Cortex of kidney (tissue), 1 donor: Measurements from ENCODE around the gene KRT16.
"Not testable (repeated sequence)": the region's sequence is repeated elsewhere in the genome, so short reads cannot be mapped to it uniquely, and the experiment has no call there.

Experiments
- DNase-seq: peaks from one replicate; lab custom pipeline; 2025; lab: John Stamatoyannopoulos, UW

Gene KRT16

GRCh38 chr17:41628073-41628370 lies 15.5 kb upstream of the KRT16 start:
- not testable (repeated sequence) for DNase-seq

- no peak for DNase-seq
Observed at GRCh38 chr17:41627316-41628072, 14.9 kb upstream of the KRT16 start.

DNA sequence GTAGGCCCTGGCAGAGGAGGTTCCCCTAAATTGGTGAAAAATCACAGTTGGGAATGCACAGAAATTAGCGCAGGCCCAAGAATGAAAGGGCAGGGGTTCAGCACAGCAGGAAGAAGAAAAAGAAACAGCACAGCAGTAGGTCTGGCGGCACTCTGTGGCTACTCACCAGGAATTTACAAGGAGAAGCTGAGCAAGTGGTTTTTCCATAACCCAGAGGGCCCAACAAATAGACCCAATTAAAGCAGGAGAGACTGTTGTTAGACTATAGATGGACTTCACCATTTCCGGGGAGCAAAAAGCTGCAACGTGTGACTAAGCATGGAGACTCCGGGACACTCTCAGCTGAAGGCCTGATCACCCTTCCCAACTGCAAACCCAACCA lies 14.3 kb upstream of the KRT16 start:
- not testable (repeated sequence) for DNase-seq

GRCh38 chr17:41626028-41626913 lies 13.7 kb upstream of the KRT16 start:
- not testable (repeated sequence) for DNase-seq

GRCh38 chr17:41625602-41626001 lies 13.0 kb upstream of the KRT16 start:
- DNase-seq, result no peak

- DNase-seq, result no peak
Observed at GRCh38 chr17:41624208-41625101, 11.9 kb upstream of the KRT16 start, which contains the start of gene KRT17. KRT17 (minus strand) TSS chr17:41624575; CDS start chr17:41624509, 66 bp downstream.

GRCh38 chr17:41623184-41623861 lies 10.8 kb upstream of the KRT16 start:
- not testable (repeated sequence) for DNase-seq

DNA sequence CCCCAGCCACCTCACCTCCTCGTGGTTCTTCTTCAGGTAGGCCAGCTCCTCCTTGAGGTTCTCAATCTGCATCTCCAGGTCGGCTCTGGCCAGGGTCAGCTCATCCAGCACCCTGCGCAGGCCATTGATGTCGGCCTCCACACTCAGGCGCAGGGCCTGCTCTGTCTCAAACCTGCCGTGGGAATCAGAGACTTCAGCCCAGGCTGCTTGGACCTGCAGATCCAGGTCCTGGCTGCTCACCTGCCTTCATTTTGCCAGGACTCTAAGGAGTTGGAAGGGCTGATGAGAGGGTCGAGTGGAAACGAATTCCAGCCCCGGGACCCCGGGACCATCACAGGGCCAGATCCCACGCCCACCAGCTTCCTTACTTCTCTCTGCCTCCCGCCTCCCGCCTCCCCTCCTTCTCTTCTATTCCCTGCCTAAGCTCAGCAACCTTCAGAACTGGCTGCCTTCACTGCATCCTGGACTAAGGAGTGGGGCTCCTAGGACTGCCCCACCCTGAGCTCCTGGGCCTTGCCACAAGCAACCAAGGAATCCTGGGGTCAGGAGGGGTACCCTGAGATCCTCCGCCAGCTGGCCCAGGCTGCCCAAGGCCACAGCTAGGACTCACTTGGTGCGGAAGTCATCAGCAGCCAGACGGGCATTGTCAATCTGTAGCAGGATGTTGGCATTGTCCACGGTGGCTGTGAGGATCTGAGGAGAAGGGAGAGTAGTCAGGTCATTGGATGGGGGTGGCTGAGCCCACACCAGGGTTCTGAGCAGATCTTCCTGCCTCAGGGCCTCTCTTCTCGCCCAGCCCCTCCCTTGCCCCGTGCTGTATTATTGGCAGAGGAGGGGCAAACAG lies 10.0 kb upstream of the KRT16 start:
- DNase-seq, result not testable (repeated sequence)

GRCh38 chr17:41621916-41622315 lies 9.3 kb upstream of the KRT16 start:
- DNase-seq, result no peak

- DNase-seq, result not testable (repeated sequence)
Observed at GRCh38 chr17:41621435-41621817, 8.9 kb upstream of the KRT16 start.

GRCh38 chr17:41620583-41621434 lies 8.2 kb upstream of the KRT16 start:
- DNase-seq, result no peak

DNA sequence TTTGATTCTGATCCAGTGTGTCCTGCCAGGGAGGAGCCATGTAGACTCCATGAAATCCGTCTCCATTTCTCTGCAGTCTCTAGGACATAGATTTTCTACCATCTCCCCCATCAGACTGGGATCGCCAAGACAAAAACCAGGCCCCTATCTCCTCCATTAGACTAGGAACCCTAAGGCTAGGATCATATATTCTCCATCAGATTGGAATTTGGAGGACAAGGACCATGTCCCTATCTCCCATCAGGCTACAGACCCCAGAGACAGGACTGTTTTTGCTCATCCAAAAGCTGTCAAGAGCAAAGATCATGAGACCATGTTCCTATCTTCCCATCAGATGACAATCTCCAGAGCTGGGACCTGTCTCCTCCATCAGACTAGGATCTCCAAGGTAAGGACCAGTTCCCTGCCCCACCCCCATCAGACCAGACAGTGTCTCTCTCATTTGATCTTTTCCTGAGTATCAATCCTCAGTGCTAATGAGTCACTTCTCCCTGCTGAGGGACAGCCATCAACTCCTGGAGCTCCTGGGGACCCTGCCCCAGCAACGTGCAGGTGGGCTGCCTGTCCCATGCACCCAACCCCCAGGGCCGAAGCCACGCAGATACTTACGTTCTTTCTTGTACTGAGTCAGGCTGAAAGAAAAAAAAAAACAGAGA lies 7.5 kb upstream of the KRT16 start:
- not testable (repeated sequence) for DNase-seq

- no peak for DNase-seq
Observed at GRCh38 chr17:41619036-41619926, 6.7 kb upstream of the KRT16 start.

DNA sequence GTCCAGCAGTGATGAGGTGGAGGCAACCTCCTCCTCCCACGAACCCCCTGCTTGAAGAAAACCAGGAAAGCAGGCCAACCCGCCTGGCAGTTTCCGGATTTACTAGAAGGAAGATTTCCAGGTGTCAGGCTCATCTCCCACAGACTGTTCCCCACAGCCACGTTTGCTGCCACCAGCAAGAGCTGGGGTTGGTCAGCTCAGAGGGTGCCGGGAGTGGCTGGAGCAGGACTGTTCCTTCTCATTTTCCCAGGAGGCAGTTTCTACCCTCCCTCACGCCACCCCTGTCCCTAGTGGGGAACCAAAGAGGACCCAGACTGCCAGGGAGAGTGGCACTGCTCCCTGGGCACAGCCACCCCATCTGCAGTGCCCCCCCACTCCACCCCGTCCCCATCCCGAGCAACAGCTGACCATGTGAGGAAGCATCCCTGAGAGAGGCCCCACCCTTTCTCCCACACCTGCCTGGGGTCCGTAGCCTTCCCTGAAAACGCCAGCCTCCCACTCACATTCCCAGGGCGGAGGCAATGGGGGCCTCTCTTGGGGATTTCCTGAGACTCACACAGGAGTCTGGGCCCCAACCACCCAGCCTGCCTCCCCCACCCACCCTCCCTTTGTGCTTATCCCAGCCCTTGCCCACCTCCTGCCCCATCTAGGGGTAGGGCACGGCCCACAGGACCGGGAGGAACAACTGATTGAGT lies 5.9 kb upstream of the KRT16 start:
- DNase-seq, result no peak

DNA sequence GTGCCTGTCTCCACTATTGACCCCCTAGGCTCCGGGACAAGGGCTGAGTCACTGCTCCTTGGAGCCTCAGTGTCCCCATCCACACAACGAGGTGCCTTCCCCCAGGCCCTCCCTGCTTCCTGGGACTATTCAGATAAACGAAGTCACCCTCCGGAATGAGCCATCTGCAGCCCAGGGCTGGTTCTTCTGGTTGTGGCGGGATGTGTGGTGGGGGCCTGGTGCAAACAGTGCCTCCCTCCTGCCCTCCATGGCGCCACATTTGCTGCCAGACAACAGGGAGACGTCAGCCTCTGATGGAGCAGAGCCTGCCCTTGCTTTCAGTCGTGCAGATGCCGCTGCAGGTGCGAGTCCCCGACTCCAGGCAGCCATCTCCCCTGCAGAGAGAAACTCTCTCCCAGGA lies 5.1 kb upstream of the KRT16 start:
- DNase-seq, result no peak

GRCh38 chr17:41617136-41617535 lies 4.6 kb upstream of the KRT16 start:
- no peak for DNase-seq

GRCh38 chr17:41616486-41616885 lies 3.9 kb upstream of the KRT16 start:
- not testable (repeated sequence) for DNase-seq

DNA sequence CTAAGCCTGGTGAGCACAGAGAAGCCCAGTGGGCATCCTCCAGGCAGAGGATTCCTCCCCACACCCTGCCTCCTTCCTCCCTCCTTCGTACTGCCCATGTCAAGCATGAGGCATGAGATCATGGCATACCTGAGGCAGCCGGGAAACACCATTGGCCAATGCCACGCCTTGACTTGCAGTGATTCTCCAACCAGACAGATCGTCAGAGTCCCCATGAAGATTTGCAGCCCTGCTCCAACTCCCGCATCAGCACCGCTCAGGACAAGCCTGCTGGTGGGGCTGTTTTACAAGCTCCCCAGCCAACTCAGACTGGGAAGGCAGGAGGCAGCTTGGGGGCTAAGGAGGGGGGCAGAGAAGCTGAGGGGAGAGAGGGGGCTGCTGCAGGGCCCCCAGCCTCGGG lies 2.9 kb upstream of the KRT16 start:
- DNase-seq, result no peak
